ENCODE results near the gene ZNF530.

DNA sequence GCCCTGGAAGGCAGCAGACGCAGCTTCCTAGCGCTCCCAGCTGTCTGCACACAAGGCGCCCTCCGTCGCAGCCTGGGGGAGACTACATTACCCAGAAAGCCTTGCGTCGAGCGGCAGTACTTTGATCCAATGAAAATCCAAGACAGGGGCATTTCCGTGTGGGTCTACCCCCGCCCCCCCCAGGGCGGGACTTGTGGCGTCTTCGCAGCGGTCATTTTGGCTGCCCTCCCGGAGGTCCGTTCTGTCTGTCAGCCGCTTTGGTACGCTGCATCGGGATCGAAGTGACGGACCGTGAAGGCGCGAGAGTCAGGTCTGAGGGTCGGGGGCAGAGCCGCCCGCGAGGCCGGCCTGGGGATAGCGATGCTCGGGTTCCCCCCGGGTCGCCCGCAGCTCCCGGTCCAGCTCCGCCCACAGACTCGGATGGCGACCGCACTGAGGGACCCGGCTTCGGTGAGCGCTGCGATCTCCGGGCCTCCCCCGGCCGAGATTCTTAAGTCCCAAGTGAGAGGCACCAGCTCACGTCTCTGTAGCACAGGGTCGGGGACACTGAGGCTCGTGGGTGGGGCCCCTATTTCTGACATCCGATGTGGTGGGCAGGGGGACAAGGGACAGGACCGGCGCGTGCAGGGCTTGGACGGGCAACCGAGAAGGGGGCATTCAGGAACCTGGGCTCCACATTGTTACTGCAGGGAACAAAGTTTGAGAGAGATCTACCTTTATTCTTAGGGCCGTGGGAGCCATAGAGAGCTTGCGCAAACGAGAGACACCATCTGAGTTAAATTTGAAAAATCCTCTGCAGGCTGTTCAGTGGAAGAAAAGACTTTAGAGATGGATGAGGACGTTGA is 33.5 kb downstream of the ZNF530 start, which contains the start of gene ZNF211:
- 0 out of 2 replicates have a peak, but pooled peaks have one; percentile 34 for TF ChIP-seq EGR1 (IDR thresholded peaks at IDR 0.05; ENCODE audit: low read depth)
- no peak for TF ChIP-seq CEBPB (IDR thresholded peaks at IDR 0.05; ENCODE audit: low read depth)
- TF ChIP-seq, protein P1, sequence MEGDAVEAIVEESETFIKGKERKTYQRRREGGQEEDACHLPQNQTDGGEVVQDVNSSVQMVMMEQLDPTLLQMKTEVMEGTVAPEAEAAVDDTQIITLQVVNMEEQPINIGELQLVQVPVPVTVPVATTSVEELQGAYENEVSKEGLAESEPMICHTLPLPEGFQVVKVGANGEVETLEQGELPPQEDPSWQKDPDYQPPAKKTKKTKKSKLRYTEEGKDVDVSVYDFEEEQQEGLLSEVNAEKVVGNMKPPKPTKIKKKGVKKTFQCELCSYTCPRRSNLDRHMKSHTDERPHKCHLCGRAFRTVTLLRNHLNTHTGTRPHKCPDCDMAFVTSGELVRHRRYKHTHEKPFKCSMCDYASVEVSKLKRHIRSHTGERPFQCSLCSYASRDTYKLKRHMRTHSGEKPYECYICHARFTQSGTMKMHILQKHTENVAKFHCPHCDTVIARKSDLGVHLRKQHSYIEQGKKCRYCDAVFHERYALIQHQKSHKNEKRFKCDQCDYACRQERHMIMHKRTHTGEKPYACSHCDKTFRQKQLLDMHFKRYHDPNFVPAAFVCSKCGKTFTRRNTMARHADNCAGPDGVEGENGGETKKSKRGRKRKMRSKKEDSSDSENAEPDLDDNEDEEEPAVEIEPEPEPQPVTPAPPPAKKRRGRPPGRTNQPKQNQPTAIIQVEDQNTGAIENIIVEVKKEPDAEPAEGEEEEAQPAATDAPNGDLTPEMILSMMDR (IDR thresholded peaks at IDR 0.05 in 2 of 3, conservative IDR thresholded peaks at IDR 0.05 in 1 of 3; ENCODE audit: borderline replicate concordance in 1 of 3, insufficient read depth in 1 of 3, low read depth in 2 of 3, low read length in 2 of 3) = no peak
- no peak for TF ChIP-seq ZFX (IDR thresholded peaks at IDR 0.05)

Data from HCT116 (cell line).